Nephron (organoid): ENCODE measurements around the gene PRR15.
"Not testable (repeated sequence)": the region's sequence is repeated elsewhere in the genome, so short reads cannot be mapped to it uniquely, and the experiment has no call there.

Experiments
- H3K27ac Mint-ChIP-seq, 3 experiments: 2 replicates each; pipeline ENCODE4 v1.8.0; 2020; ENCODE audit warnings: mixed read lengths in 3 of 3, mild to moderate bottlenecking in 2 of 3, moderate library complexity in 1 of 3
- H3K27me3 Mint-ChIP-seq: 2 replicates; pipeline ENCODE4 v1.8.0; 2021; ENCODE audit warnings: low read depth, mild to moderate bottlenecking, moderate library complexity, mixed read lengths
- H3K36me3 Mint-ChIP-seq: 2 replicates; pipeline ENCODE4 v1.8.0; 2020; ENCODE audit warnings: low read depth, mixed read lengths
- H3K4me1 Mint-ChIP-seq: 2 replicates; pipeline ENCODE4 v1.8.0; 2020; ENCODE audit warnings: mixed read lengths
- H3K4me3 Mint-ChIP-seq, 3 experiments: 2 replicates each; pipeline ENCODE4 v1.8.0; 2020; ENCODE audit warnings: mild to moderate bottlenecking in 3 of 3, mixed read lengths in 3 of 3, moderate library complexity in 2 of 3
- H3K9me3 Mint-ChIP-seq: 2 replicates; pipeline ENCODE4 v1.8.0; 2020; ENCODE audit warnings: mixed read lengths
- TF ChIP-seq, protein P1 (sequence below), 3 experiments: fragments of 200-600 bp; sonication (generic); IDR thresholded peaks; one replicate each; pipeline ENCODE4 v1.5.0; 2021; ENCODE audit warnings: antibody characterized with exemption in 3 of 3; ENCODE audit not compliant: unreplicated experiment in 3 of 3

Gene PRR15, protein sequence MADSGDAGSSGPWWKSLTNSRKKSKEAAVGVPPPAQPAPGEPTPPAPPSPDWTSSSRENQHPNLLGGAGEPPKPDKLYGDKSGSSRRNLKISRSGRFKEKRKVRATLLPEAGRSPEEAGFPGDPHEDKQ

DNA sequence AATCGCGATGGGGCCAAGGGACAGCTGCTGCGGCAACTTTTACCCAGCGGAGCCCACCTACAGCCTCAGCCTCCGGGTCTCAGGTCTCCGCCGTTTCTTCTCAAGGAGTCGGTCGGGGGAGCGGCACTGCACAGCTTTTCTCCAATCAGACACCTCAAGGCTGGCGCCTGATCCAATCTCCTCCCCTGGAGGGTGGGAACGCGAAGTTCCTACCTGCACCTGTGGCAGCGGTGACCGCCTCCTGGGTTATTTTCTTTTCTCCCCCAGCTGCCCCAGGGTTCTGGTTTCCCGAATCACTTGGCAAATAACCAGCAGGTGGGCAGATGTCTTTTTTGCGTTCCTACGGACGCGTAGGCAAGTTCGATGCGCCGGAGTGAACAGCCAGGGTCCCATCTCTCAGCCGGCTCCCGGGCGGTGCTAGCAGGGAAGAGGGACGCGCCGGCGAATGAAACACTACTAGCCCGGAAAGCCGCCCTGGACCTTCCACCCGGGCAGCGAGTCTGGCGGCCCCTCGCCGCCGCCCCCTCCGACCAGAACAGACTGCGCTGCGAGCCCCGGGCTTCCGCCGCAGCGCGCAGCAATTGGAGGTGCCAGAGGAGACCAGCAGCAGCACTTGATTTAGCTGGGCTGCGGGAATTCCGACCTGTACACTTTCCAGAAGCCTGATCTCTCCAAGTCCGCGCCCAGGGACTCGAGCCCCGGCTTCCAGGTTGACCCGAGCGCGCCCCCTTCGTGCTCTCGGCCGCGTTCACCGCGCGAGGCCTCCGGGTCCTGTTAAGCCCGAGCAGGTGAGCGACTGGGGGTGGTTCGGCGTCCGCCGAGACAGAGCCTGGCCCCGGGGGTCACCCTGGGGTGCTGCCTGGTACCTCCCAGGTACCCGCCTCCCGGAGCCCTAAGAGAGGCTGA lies at the start of gene PRR15:
TSS of gene PRR15 (plus strand) at position 246 of the 906 bp plus-strand sequence. CDS start 2,495 bp downstream, outside the sequence.
- Mint-ChIP-seq H3K4me1 (peaks cover 19% of the 10 kb centered on the region), H3K9me3 (no peaks in the 10 kb centered on the region), H3K4me3 (peak within 1 kb of the TSS; percentile 84 to 95 (median 94)), H3K36me3 (no peaks in the 10 kb centered on the region), H3K27ac (peak within 1 kb of the TSS; percentile 45 to 74 (median 70)), H3K27me3 (peaks cover 82% of the 10 kb centered on the region)
- TF ChIP-seq, protein P1, sequence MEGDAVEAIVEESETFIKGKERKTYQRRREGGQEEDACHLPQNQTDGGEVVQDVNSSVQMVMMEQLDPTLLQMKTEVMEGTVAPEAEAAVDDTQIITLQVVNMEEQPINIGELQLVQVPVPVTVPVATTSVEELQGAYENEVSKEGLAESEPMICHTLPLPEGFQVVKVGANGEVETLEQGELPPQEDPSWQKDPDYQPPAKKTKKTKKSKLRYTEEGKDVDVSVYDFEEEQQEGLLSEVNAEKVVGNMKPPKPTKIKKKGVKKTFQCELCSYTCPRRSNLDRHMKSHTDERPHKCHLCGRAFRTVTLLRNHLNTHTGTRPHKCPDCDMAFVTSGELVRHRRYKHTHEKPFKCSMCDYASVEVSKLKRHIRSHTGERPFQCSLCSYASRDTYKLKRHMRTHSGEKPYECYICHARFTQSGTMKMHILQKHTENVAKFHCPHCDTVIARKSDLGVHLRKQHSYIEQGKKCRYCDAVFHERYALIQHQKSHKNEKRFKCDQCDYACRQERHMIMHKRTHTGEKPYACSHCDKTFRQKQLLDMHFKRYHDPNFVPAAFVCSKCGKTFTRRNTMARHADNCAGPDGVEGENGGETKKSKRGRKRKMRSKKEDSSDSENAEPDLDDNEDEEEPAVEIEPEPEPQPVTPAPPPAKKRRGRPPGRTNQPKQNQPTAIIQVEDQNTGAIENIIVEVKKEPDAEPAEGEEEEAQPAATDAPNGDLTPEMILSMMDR (IDR thresholded peaks at IDR 0.05; ENCODE audit: unreplicated experiment in 3 of 3) = no peak

DNA sequence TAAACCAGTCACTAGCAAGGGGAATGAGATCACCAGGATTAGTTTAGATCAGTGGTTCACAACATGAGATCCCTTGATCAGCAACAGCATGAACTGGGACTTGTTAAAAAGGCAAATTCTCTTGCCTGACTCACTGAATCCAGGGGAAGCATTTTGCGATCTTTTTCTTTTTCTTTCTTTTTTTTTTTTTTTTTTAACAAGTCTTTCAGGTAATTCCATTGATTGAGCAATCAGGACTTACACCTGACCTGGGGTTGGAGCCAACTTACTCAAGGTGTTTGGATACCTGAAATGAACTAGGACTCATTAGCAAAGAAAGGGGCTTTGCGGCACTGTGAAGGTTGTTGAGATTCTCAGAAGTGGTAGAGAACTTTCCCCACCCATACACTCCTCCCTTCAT lies 47.1 kb upstream of the PRR15 start:
- peaks cover 4% of the 10 kb centered on the region for H3K4me1 Mint-ChIP-seq
- peaks cover 7% of the 10 kb centered on the region for H3K9me3 Mint-ChIP-seq
- TF ChIP-seq, protein P1 (IDR thresholded peaks at IDR 0.05; ENCODE audit: unreplicated experiment in 3 of 3) = no peak
- no peak overlapping the region for H3K27ac Mint-ChIP-seq
- H3K36me3 Mint-ChIP-seq = peaks cover 8% of the 10 kb centered on the region
- no peak overlapping the region for H3K4me3 Mint-ChIP-seq
- H3K27me3 Mint-ChIP-seq = no peaks in the 10 kb centered on the region

DNA sequence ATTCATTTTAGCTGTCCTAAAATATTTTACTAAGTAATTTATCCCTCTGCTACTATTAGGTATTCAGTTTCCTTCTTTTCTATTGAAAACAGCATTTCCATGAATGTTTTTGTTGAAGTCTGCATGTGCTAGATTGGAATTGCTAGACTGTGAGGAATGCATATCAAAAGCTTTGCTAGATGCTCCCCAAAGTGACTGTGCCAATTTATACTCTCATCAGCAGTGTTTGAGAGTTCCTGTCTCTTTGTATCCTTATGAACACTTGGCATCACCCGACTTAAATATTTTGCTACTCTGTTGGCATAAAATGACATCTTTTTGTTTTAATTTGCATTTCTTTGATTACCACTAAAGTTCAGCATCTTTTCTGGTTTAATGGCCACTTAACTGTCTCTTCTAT lies 45.0 kb upstream of the PRR15 start:
- H3K27me3 Mint-ChIP-seq = no peaks in the 10 kb centered on the region
- TF ChIP-seq, protein P1 (IDR thresholded peaks at IDR 0.05; ENCODE audit: unreplicated experiment in 3 of 3) = no peak
- H3K36me3 Mint-ChIP-seq = peaks cover 4% of the 10 kb centered on the region
- no peak overlapping the region for H3K27ac Mint-ChIP-seq
- H3K9me3 Mint-ChIP-seq = peaks cover 15% of the 10 kb centered on the region
- H3K4me3 Mint-ChIP-seq = no peak overlapping the region
- H3K4me1 Mint-ChIP-seq = no peaks in the 10 kb centered on the region

DNA sequence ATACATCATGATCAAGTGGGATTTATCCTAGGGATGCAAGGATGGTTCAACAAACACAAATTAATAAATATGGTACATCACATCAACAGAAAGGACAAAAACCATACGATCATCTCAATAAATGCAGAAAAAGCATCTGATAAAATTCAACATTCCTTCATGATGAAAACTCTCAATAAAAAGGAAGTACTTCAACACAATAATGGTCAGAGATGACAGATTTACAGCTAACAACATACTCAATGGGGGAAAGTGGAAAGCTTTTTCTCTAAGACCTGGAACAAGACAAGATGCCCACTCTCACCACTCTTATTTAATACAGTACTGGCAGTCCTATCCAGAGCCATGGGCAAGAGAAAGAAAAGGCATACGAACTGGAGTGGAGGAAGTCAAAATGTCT lies 39.9 kb upstream of the PRR15 start:
- Mint-ChIP-seq H3K4me3 (no peak overlapping the region), H3K36me3 (no peaks in the 10 kb centered on the region), H3K27me3 (no peaks in the 10 kb centered on the region), H3K27ac (no peak overlapping the region), H3K9me3 (peaks cover 17% of the 10 kb centered on the region), H3K4me1 (no peaks in the 10 kb centered on the region)
- TF ChIP-seq, protein P1 (IDR thresholded peaks at IDR 0.05; ENCODE audit: unreplicated experiment in 3 of 3) = no peak

DNA sequence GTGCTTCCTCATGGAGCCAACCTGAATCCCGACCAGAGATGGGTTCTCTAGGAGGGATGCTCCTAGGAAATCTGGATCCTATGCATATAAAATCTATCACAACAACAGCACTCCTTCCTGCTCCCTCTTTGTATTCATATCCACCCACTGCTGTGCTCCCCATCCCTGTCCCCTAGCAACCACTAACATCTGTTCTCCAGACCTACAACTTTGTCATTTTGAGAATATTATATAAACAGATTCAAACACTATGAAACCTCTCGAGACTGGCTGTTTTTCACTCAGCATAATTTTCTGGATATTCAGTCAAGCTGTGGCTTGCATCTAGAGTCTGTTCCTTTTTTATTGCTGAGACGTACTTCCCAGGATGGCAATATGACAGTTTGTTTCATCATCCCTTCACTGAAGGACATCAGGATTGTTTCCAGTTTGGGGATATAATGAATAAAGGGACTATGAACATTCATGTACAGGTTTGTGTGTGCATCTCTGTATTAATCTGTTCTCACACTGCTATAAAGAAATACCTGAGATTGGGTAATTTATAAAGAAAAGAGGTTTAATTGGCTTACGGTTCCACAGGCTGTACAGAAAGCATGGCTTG lies 36.0 kb upstream of the PRR15 start:
- Mint-ChIP-seq H3K27ac (no peak overlapping the region), H3K9me3 (peaks cover 34% of the 10 kb centered on the region), H3K4me1 (no peaks in the 10 kb centered on the region), H3K4me3 (no peak overlapping the region), H3K36me3 (no peaks in the 10 kb centered on the region), H3K27me3 (peaks cover under 1% of the 10 kb centered on the region)
- TF ChIP-seq, protein P1 (IDR thresholded peaks at IDR 0.05; ENCODE audit: unreplicated experiment in 3 of 3) = no peak

DNA sequence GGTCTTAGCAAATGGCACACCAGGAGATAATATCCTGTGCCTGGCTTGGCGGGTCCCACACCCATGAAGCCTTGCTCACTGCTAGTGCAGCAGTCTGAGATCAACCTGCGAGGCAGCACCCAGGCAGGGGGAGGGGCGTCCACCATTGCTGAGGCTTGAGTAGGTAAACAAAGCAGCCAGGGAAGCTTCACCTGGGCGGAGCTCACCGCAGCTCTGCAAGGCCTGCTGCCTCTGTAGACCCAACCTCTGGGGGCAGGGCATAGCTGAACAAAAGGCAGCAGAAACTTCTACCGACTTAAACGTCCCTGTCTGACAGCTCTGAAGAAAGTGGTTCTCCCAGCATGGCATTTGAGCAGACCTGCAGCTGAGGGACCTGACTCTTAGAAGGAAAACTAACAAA lies 35.1 kb upstream of the PRR15 start:
- peaks cover 30% of the 10 kb centered on the region for H3K9me3 Mint-ChIP-seq
- not testable (repeated sequence) for H3K4me3 Mint-ChIP-seq, H3K36me3 Mint-ChIP-seq, H3K27me3 Mint-ChIP-seq, H3K4me1 Mint-ChIP-seq, H3K27ac Mint-ChIP-seq
